H1 (cell line): ENCODE measurements around the gene DRG1. TPM values are rescaled to one million over a fixed set of nuclear protein-coding genes. Genes with fewer than 3 reads are reported as not detected.
"Not testable (repeated sequence)": the region's sequence is repeated elsewhere in the genome, so short reads cannot be mapped to it uniquely, and the experiment has no call there.

ENCODE experiments used
- CTCF ChIA-PET: fragments of 300-600 bp; sonication (Branson Sonifier 250); formaldehyde crosslinking; loops from one replicate; lab custom pipeline; 2021; ENCODE audit not compliant: partially characterized antibody; lab: Charles Lee
- POLR2A ChIA-PET: fragments of 300-600 bp; sonication (Branson Sonifier 250); formaldehyde crosslinking; loops from one replicate; lab custom pipeline; 2021; ENCODE audit warnings: inconsistent platforms; ENCODE audit not compliant: partially characterized antibody; lab: Charles Lee
- DNase-seq, 2 experiments: peaks; one replicate each; pipeline versions ENCODE4 v3.0.0 to v3.0.0-alpha.2; 2010 to 2022; ENCODE audit warnings: low spot score in 2 of 2, low read depth in 1 of 2, mixed read lengths in 1 of 2
- FAIRE-seq: peaks from 2 replicates; lab custom pipeline; 2011; peaks lifted over from hg19 to GRCh38; lab: Jason Lieb, UNC
- H2AFZ ChIP-seq: 2 replicates; pipeline ENCODE4 v1.8.1; 2012; ENCODE audit warnings: low read length, inconsistent platforms
- H2AK5ac ChIP-seq: 2 replicates; pipeline ENCODE4 v1.6.1; 2013; ENCODE audit warnings: low read depth, low read length
- H2BK120ac ChIP-seq: replicated peaks from 2 replicates; pipeline ENCODE3; 2013; ENCODE audit warnings: low read depth, low read length, inconsistent platforms
- H2BK12ac ChIP-seq: 2 replicates; pipeline ENCODE4 v1.6.1; 2013; ENCODE audit warnings: low read depth, low read length
- H2BK15ac ChIP-seq: 2 replicates; pipeline ENCODE4 v1.6.1; 2013; ENCODE audit warnings: low read length
- H2BK20ac ChIP-seq: 2 replicates; pipeline ENCODE4 v1.6.1; 2013; ENCODE audit warnings: low read length
- H2BK5ac ChIP-seq: 2 replicates; pipeline ENCODE4 v1.6.1; 2013; ENCODE audit warnings: low read depth, low read length
- H3K14ac ChIP-seq: 2 replicates; pipeline ENCODE4 v1.6.1; 2013; ENCODE audit warnings: inconsistent platforms; ENCODE audit not compliant: insufficient read length
- H3K18ac ChIP-seq: 2 replicates; pipeline ENCODE4 v1.6.1; 2013; ENCODE audit warnings: low read length; ENCODE audit errors: extremely low read depth
- H3K23ac ChIP-seq: 2 replicates; pipeline ENCODE4 v1.6.1; 2013; ENCODE audit warnings: inconsistent platforms; ENCODE audit not compliant: insufficient read length
- H3K23me2 ChIP-seq: 2 replicates; pipeline ENCODE4 v1.6.1; 2013; ENCODE audit warnings: low read depth, low read length
- H3K27ac ChIP-seq: 2 replicates; pipeline ENCODE4 v1.6.1; 2011; ENCODE audit warnings: low read depth, low read length, inconsistent platforms
- H3K27me3 ChIP-seq, 4 experiments: replicated peaks in 1 of 4; 1 replicate in 1 of 4; 2 replicates in 3 of 4; pipeline versions ENCODE4 v1.6.1 to v1.8.1; 2011 to 2013; ENCODE audit warnings: low read length in 3 of 4, mild to moderate bottlenecking in 3 of 4, inconsistent platforms in 2 of 4, mixed read lengths in 2 of 4, moderate library complexity in 1 of 4; ENCODE audit not compliant: control insufficient read depth in 3 of 4, insufficient read depth in 3 of 4; ENCODE audit errors: extremely low read depth in 1 of 4
- H3K36me3 ChIP-seq, 4 experiments: 2 replicates each; pipeline versions ENCODE4 v1.6.1 to v1.8.1; 2011 to 2013; ENCODE audit warnings: mild to moderate bottlenecking in 4 of 4, low read length in 3 of 4, moderate library complexity in 2 of 4, control low read depth in 1 of 4, inconsistent platforms in 1 of 4; ENCODE audit not compliant: insufficient read depth in 4 of 4, control insufficient read depth in 2 of 4
- H3K4ac ChIP-seq: replicated peaks from 2 replicates; pipeline ENCODE3; 2013; ENCODE audit warnings: low read length, low read depth, mixed read lengths, inconsistent platforms; ENCODE audit not compliant: insufficient read length
- H3K4me1 ChIP-seq, 4 experiments: replicated peaks in 1 of 4; 1 replicate in 1 of 4; 2 replicates in 3 of 4; pipeline versions ENCODE4 v1.6.1 to v1.8.1; 2011 to 2013; ENCODE audit warnings: low read length in 3 of 4, inconsistent platforms in 2 of 4, mixed read lengths in 1 of 4; ENCODE audit not compliant: insufficient read depth in 4 of 4, control insufficient read depth in 3 of 4
- H3K4me2 ChIP-seq, 2 experiments: 2 replicates each; pipeline versions ENCODE4 v1.6.1 to v1.8.1; 2011 to 2013; ENCODE audit warnings: low read depth in 2 of 2, low read length in 2 of 2, control low read depth in 1 of 2, inconsistent platforms in 1 of 2, mild to moderate bottlenecking in 1 of 2; ENCODE audit not compliant: insufficient read depth in 1 of 2
- H3K4me3 ChIP-seq, 4 experiments: fragments of 200-600, 300-600 bp in 1 of 4; sonication (generic), shearing (Covaris generic), sonication (Bioruptor Twin) in 1 of 4; 2 replicates each; pipeline versions ENCODE4 v1.5.1 to v1.8.1; 2011 to 2016; ENCODE audit warnings: low read length in 4 of 4, low read depth in 3 of 4, control low read depth in 2 of 4, inconsistent platforms in 2 of 4, mild to moderate bottlenecking in 2 of 4, mixed read lengths in 1 of 4, moderate library complexity in 1 of 4; ENCODE audit not compliant: insufficient read depth in 2 of 4; ENCODE audit errors: extremely low read depth in 1 of 4
- H3K56ac ChIP-seq: replicated peaks from 2 replicates; pipeline ENCODE3; 2013; ENCODE audit warnings: low read depth, mild to moderate bottlenecking, mixed read lengths, low read length, inconsistent platforms; ENCODE audit not compliant: insufficient read length
- H3K79me1 ChIP-seq: 2 replicates; pipeline ENCODE4 v1.6.1; 2013; ENCODE audit warnings: low read depth, low read length, control low read depth
- H3K79me2 ChIP-seq, 2 experiments: 2 replicates each; pipeline versions ENCODE4 v1.6.1 to v1.8.1; 2012 to 2013; ENCODE audit warnings: low read length in 2 of 2, mild to moderate bottlenecking in 2 of 2, inconsistent platforms in 1 of 2; ENCODE audit not compliant: insufficient read depth in 2 of 2, control insufficient read depth in 1 of 2
- H3K9ac ChIP-seq, 4 experiments: replicated peaks in 1 of 4; 1 replicate in 1 of 4; 2 replicates in 3 of 4; pipeline versions ENCODE4 v1.6.1 to v1.8.1; 2011 to 2013; ENCODE audit warnings: low read depth in 3 of 4, low read length in 3 of 4, control low read depth in 2 of 4, mild to moderate bottlenecking in 2 of 4, moderate library complexity in 2 of 4, inconsistent platforms in 1 of 4; ENCODE audit errors: extremely low read depth in 1 of 4
- H3K9me3 ChIP-seq, 2 experiments: 2 replicates each; pipeline versions ENCODE4 v1.6.1 to v1.8.1; 2012 to 2013; ENCODE audit warnings: mild to moderate bottlenecking in 2 of 2, moderate library complexity in 2 of 2, control low read depth in 1 of 2, inconsistent platforms in 1 of 2, low read depth in 1 of 2, low read length in 1 of 2, mixed read lengths in 1 of 2; ENCODE audit not compliant: insufficient read depth in 2 of 2
- H4K20me1 ChIP-seq, 2 experiments: replicated peaks in 1 of 2; 2 replicates each; pipeline versions ENCODE3 to v1.8.1; 2011 to 2013; ENCODE audit warnings: inconsistent platforms in 2 of 2, low read length in 2 of 2, mild to moderate bottlenecking in 1 of 2; ENCODE audit not compliant: insufficient read depth in 2 of 2, control insufficient read depth in 1 of 2
- H4K5ac ChIP-seq: 2 replicates; pipeline ENCODE4 v1.6.1; 2013; ENCODE audit warnings: low read length, low read depth, mixed read lengths, inconsistent platforms; ENCODE audit not compliant: insufficient read length
- H4K8ac ChIP-seq: 2 replicates; pipeline ENCODE4 v1.8.0; 2013; ENCODE audit warnings: mild to moderate bottlenecking, moderate library complexity, low read length, inconsistent platforms; ENCODE audit not compliant: insufficient read depth; ENCODE audit errors: extremely low read depth
- H4K91ac ChIP-seq: replicated peaks from 2 replicates; pipeline ENCODE3; 2013; ENCODE audit warnings: low read length, mixed read lengths, inconsistent platforms; ENCODE audit not compliant: insufficient read length
- KDM4A ChIP-seq: IDR thresholded peaks from one replicate; pipeline ENCODE4 v1.7.1; 2012; ENCODE audit warnings: low read depth, mild to moderate bottlenecking, moderate library complexity, low read length, inconsistent platforms; ENCODE audit not compliant: severe bottlenecking
- SP1 ChIP-seq: IDR thresholded peaks from 2 replicates; pipeline ENCODE4 v1.6.1; 2011; ENCODE audit warnings: low read depth, low read length
- SP2 ChIP-seq: IDR thresholded peaks from 2 replicates; pipeline ENCODE4 v1.6.1; 2012; ENCODE audit warnings: mild to moderate bottlenecking, low read length, inconsistent platforms
- WGBS, 2 experiments: shearing (Covaris generic) in 1 of 2; methylation state at CpG; one replicate each; pipeline versions ENCODE4 v1.1.6 to v1.1.7; 2013 to 2015; ENCODE audit warnings: low lambda C conversion rate in 2 of 2, mixed read lengths in 2 of 2, inconsistent platforms in 1 of 2, low coverage in 1 of 2, missing lambda C conversion rate in 1 of 2; ENCODE audit not compliant: insufficient replicate concordance in 2 of 2, insufficient coverage in 1 of 2, insufficient read length in 1 of 2; ENCODE audit errors: extremely low coverage in 1 of 2, missing lambda C conversion rate in 1 of 2; 5-methylcytosine and 5-hydroxymethylcytosine counted together
- polyA plus RNA-seq, 7 experiments: library from polyadenylated mRNA; depleted of rRNA in 3 of 7; stranded (reverse) in 5 of 7; unstranded in 2 of 7; fragments of >200 nt in 5 of 7; fragments of 200-250 nt in 2 of 7; gene quantifications; 1 replicate in 5 of 7; 2 replicates in 1 of 7; 4 replicates in 1 of 7; pipeline versions ENCODE4 v1.2.1 to v1.2.3, GENCODE V29; 2011 to 2013; ENCODE audit warnings: missing spikeins in 2 of 7, mixed read lengths in 2 of 7
- total RNA-seq: library from RNA; stranded (reverse); fragmentation: NEBNext Ultra II Directional; extraction: Animal tissue kit (Norgen Biotek cat#: 25700); gene quantifications from 2 replicates; pipeline ENCODE4 v1.2.1, GENCODE V29; 2021

The DRG1 gene
- total and polyA plus RNA-seq, 2 of the 8 experiments (the other 6 are each of a cell fraction or from before 2014, with no cell fraction given), result 45.3 to 81.9 TPM

GRCh38 chr22:31378123-31378522 lies 21.3 kb upstream of the DRG1 start:
- Histone ChIP-seq H2BK15ac (no peak overlapping the region), H2AFZ (no peak overlapping the region), H3K4ac (no peak overlapping the region)

GRCh38 chr22:31378651-31379050 lies 20.8 kb upstream of the DRG1 start:
- H3K23me2 ChIP-seq, H2BK12ac ChIP-seq, H3K36me3 ChIP-seq, H3K27me3 ChIP-seq, DNase-seq, H3K79me1 ChIP-seq, H4K91ac ChIP-seq, H2BK120ac ChIP-seq, H2AFZ ChIP-seq, H2BK20ac ChIP-seq, H3K4me3 ChIP-seq, H3K14ac ChIP-seq, H2AK5ac ChIP-seq, H4K20me1 ChIP-seq, H4K8ac ChIP-seq, H3K27ac ChIP-seq, H3K23ac ChIP-seq, H3K4me2 ChIP-seq, FAIRE-seq, H3K4ac ChIP-seq, CTCF ChIA-PET, H3K18ac ChIP-seq, H3K79me2 ChIP-seq, H2BK5ac ChIP-seq, H2BK15ac ChIP-seq, H3K9ac ChIP-seq, H3K56ac ChIP-seq, H3K9me3 ChIP-seq, H4K5ac ChIP-seq, H3K4me1 ChIP-seq: not testable (repeated sequence)
- 91% methylated on average over 6 of the region's 6 CpGs; no CpG with 5 or more reads in 1 of the 2 experiments for WGBS, 2 experiments
- POLR2A ChIA-PET, result interaction anchor here (0.7 to 1.2 kb wide), 2 partner anchors 21 to 405 kb away, joined by 3 read pairs; partner anchors contain the start of gene DRG1

More at GRCh38 chr22:31378123-31378522, 21.3 kb upstream of the DRG1 start:
- Histone ChIP-seq H3K23ac (no peak overlapping the region), H3K27me3 (no peaks in the 10 kb centered on the region), H2BK5ac (no peak overlapping the region), H2BK20ac (no peak overlapping the region), H3K4me3 (no peak overlapping the region), H3K27ac (no peak overlapping the region), H4K8ac (no peak overlapping the region), H3K79me1 (no peaks in the 10 kb centered on the region), H4K20me1 (no peaks in the 10 kb centered on the region), H3K23me2 (no peaks in the 10 kb centered on the region), H3K4me1 (no peaks in the 10 kb centered on the region), H3K79me2 (no peaks in the 10 kb centered on the region), H3K4me2 (no peak overlapping the region), H3K18ac (no peak overlapping the region), H2BK12ac (no peak overlapping the region), H4K5ac (no peak overlapping the region), H2AK5ac (no peak overlapping the region), H3K9ac (no peak overlapping the region), H3K9me3 (no peaks in the 10 kb centered on the region), H2BK120ac (no peak overlapping the region), H3K14ac (no peak overlapping the region), H3K56ac (no peak overlapping the region), H4K91ac (no peak overlapping the region), H3K36me3 (no peaks in the 10 kb centered on the region)
- no peak for DNase-seq
- no peak for FAIRE-seq
- ChIA-PET POLR2A (interaction anchor here (1.2 to 1.5 kb wide), 2 partner anchors 9 to 21 kb away, joined by 3 to 4 read pairs; partner anchors contain the start of gene DRG1), CTCF (interaction anchor here (0.6 kb wide), 1 partner anchor 82 kb away, joined by 3 read pairs; no protein-coding TSS in a partner anchor)
- TF ChIP-seq SP1 (no peak), SP2 (no peak), KDM4A (no peak)
- 85% methylated on average over 3 of the region's 3 CpGs; no CpG with 5 or more reads in 1 of the 2 experiments for WGBS, 2 experiments
